ENCODE results near the gene LYL1.

DNA sequence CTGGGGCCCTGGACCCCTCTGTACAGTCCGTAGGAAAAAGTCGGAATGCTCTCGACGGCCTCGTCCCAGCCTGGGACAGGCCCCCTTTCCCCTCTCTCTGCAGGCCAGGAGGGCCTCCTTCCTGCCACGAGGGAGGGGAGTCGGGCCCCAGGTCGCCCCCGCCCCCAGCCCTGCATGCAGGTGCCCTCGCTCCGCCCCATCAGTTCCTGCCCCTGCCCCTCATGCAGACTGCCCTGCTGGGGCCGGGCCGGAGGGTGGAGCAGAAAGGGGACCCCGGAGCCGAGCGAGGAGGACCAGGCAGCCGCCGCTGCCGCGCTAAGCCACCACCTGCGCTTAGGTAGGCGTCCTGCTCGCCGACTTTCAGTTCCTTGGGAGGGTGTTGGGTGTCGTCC lies 7.3 kb downstream of the LYL1 start:
- TF ChIP-seq, protein P1, sequence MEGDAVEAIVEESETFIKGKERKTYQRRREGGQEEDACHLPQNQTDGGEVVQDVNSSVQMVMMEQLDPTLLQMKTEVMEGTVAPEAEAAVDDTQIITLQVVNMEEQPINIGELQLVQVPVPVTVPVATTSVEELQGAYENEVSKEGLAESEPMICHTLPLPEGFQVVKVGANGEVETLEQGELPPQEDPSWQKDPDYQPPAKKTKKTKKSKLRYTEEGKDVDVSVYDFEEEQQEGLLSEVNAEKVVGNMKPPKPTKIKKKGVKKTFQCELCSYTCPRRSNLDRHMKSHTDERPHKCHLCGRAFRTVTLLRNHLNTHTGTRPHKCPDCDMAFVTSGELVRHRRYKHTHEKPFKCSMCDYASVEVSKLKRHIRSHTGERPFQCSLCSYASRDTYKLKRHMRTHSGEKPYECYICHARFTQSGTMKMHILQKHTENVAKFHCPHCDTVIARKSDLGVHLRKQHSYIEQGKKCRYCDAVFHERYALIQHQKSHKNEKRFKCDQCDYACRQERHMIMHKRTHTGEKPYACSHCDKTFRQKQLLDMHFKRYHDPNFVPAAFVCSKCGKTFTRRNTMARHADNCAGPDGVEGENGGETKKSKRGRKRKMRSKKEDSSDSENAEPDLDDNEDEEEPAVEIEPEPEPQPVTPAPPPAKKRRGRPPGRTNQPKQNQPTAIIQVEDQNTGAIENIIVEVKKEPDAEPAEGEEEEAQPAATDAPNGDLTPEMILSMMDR (IDR thresholded peaks at IDR 0.05), result no peak
- TF ChIP-seq POLR2A (IDR thresholded peaks at IDR 0.05), result no peak
